ENCODE data around the gene NLRP2B. TPM values are rescaled to one million over a fixed set of nuclear protein-coding genes. Genes with fewer than 3 reads are reported as not detected.

Gene NLRP2B
- total and polyA plus RNA-seq, 9 of the 15 experiments (the other 6 are each of a cell fraction or from before 2014, with no cell fraction given): not detected

DNA sequence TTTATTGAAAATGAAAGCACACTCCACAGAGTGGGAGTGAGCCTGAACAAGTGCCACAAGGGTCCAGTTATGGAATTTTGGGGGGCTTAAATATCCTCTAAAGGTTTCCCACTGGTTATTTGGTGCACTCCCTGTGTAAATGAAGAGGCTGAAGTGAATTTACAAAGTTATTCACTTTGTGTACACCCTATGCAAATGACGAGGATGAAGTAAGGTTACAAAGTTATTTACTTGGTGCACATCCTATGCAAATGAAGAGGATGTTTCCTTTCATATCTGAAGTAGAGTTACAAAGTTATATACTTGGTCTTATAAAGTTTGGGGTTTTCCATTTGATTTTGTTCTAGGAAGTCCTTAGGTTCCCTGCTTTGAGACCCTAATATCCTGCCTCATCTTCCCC lies 13.1 kb downstream of the NLRP2B start:
- no peaks in the 10 kb centered on the region for H3K36me3 ChIP-seq (ENCODE audit: control insufficient read depth, insufficient read depth, low read length)
- H3K79me2 ChIP-seq (ENCODE audit: control insufficient read depth, insufficient read depth, low read length): no peaks in the 10 kb centered on the region
- H3K27ac ChIP-seq (ENCODE audit: extremely low read depth, low read depth, low read length): no peak overlapping the region
- in situ Hi-C loops (cut with MboI): no loop called here
- CTCF ChIA-PET (ENCODE audit: low intra/inter-chr PET ratio): no interaction called here
- no peak for TF ChIP-seq TRIM28 (IDR thresholded peaks at IDR 0.05)
- TF ChIP-seq COPS2 (conservative IDR thresholded peaks at IDR 0.05): no peak
- TF ChIP-seq, protein P1, sequence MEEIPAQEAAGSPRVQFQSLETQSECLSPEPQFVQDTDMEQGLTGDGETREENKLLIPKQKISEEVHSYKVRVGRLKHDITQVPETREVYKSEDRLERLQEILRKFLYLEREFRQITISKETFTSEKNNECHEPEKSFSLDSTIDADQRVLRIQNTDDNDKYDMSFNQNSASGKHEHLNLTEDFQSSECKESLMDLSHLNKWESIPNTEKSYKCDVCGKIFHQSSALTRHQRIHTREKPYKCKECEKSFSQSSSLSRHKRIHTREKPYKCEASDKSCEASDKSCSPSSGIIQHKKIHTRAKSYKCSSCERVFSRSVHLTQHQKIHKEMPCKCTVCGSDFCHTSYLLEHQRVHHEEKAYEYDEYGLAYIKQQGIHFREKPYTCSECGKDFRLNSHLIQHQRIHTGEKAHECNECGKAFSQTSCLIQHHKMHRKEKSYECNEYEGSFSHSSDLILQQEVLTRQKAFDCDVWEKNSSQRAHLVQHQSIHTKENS (CRISPR knock-in tag; IDR thresholded peaks at IDR 0.05): no peak
- no peak for TF ChIP-seq ZNF695 (CRISPR knock-in tag; IDR thresholded peaks at IDR 0.05)
- TF ChIP-seq SPI1 (IDR thresholded peaks at IDR 0.05; ENCODE audit: borderline replicate concordance, low read depth, low read length): no peak
- TF ChIP-seq, protein P2, sequence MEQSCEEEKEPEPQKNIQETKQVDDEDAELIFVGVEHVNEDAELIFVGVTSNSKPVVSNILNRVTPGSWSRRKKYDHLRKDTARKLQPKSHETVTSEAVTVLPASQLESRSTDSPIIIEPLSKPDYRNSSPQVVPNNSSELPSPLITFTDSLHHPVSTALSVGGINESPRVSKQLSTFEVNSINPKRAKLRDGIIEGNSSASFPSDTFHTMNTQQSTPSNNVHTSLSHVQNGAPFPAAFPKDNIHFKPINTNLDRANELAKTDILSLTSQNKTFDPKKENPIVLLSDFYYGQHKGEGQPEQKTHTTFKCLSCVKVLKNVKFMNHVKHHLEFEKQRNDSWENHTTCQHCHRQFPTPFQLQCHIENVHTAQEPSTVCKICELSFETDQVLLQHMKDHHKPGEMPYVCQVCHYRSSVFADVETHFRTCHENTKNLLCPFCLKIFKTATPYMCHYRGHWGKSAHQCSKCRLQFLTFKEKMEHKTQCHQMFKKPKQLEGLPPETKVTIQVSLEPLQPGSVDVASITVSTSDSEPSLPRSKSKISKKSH (CRISPR knock-in tag; IDR thresholded peaks at IDR 0.05): no peak
- no peak for TF ChIP-seq BRD9 (IDR thresholded peaks at IDR 0.05; ENCODE audit: low read depth, partially characterized antibody)
- TF ChIP-seq TAF15 (IDR thresholded peaks at IDR 0.05; ENCODE audit: low read depth, low read length): no peak
- no peak for TF ChIP-seq CBFA2T3 (IDR thresholded peaks at IDR 0.05)
- TF ChIP-seq GTF2E2 (tag; IDR thresholded peaks at IDR 0.05): no peak
- no peak for TF ChIP-seq ZNF232 (CRISPR knock-in tag; IDR thresholded peaks at IDR 0.05)
- TF ChIP-seq KAT2B (IDR thresholded peaks at IDR 0.05; ENCODE audit: low read depth, low read length): no peak
- FAIRE-seq: no peak
- H3K4me1 ChIP-seq (replicated peaks in 1 of 2; ENCODE audit: control insufficient read depth in 2 of 2, insufficient read depth in 2 of 2, low read length in 2 of 2): no peaks in the 10 kb centered on the region
- DNase-seq (ENCODE audit: extremely low read depth in 1 of 4, low spot score in 3 of 4): no peak
- no peak overlapping the region for H3K4me2 ChIP-seq (ENCODE audit: insufficient read depth, low read length)
- H4K20me1 ChIP-seq (replicated peaks; ENCODE audit: control insufficient read depth, insufficient read depth, low read length): no peaks in the 10 kb centered on the region
- H3K9ac ChIP-seq (ENCODE audit: insufficient read depth in 1 of 2, low read depth in 2 of 2, low read length in 2 of 2): no peak overlapping the region
- no peak overlapping the region for H3K4me3 ChIP-seq
- no peaks in the 10 kb centered on the region for H3K9me3 ChIP-seq (replicated peaks; ENCODE audit: control insufficient read depth, insufficient read depth, low read depth, low read length)
- H2AFZ ChIP-seq (ENCODE audit: low read depth, low read length): no peak overlapping the region
- H3K27me3 ChIP-seq (ENCODE audit: control insufficient read depth in 2 of 2, insufficient read depth in 2 of 2, low read length in 2 of 2): no peaks in the 10 kb centered on the region
- no peaks in the 10 kb centered on the region for H3K9me1 ChIP-seq (ENCODE audit: control insufficient read depth, insufficient read depth, low read length)
- POLR2A ChIA-PET: no interaction called here
- no peak for ATAC-seq
- intact Hi-C loops (cut with micrococcal nuclease): no loop called here
- WGBS (ENCODE audit: insufficient coverage, low coverage, missing lambda C conversion rate): 0% methylated on average over 1 of the region's 1 CpG
- no TSS peak for BruUV-seq (replicated peaks)
